Prostate gland (tissue), 2 donors: Measurements from ENCODE around the gene NAT14.

Experiments
- POLR2A ChIP-seq: fragments of 450-650 bp; IDR thresholded peaks from one replicate; pipeline ENCODE4 v1.6.1; 2016; ENCODE audit warnings: antibody characterized with exemption, mild to moderate bottlenecking
- TF ChIP-seq, protein P1 (sequence below), 4 experiments: fragments of 200-600 bp in 2 of 4; fragments of 450-650 bp in 2 of 4; sonication (generic) in 2 of 4; IDR thresholded peaks; 1 replicate in 3 of 4; 2 replicates in 1 of 4; pipeline ENCODE4 v1.5.1; 2016 to 2019; ENCODE audit warnings: antibody characterized with exemption in 4 of 4, mild to moderate bottlenecking in 2 of 4, moderate library complexity in 2 of 4

- TF ChIP-seq, protein P1, sequence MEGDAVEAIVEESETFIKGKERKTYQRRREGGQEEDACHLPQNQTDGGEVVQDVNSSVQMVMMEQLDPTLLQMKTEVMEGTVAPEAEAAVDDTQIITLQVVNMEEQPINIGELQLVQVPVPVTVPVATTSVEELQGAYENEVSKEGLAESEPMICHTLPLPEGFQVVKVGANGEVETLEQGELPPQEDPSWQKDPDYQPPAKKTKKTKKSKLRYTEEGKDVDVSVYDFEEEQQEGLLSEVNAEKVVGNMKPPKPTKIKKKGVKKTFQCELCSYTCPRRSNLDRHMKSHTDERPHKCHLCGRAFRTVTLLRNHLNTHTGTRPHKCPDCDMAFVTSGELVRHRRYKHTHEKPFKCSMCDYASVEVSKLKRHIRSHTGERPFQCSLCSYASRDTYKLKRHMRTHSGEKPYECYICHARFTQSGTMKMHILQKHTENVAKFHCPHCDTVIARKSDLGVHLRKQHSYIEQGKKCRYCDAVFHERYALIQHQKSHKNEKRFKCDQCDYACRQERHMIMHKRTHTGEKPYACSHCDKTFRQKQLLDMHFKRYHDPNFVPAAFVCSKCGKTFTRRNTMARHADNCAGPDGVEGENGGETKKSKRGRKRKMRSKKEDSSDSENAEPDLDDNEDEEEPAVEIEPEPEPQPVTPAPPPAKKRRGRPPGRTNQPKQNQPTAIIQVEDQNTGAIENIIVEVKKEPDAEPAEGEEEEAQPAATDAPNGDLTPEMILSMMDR (IDR thresholded peaks at IDR 0.05), result no peak
- TF ChIP-seq POLR2A, result no peak
Observed at GRCh38 chr19:55491546-55492360, 6.8 kb downstream of the NAT14 start.
